ENCODE data around the gene CCDC33. TPM values are rescaled to one million over a fixed set of nuclear protein-coding genes. Genes with fewer than 3 reads are reported as not detected.

Gene CCDC33
- polyA plus RNA-seq, 12 donors = 0.17 to 0.36 (median 0.22) TPM; not detected in 9

DNA sequence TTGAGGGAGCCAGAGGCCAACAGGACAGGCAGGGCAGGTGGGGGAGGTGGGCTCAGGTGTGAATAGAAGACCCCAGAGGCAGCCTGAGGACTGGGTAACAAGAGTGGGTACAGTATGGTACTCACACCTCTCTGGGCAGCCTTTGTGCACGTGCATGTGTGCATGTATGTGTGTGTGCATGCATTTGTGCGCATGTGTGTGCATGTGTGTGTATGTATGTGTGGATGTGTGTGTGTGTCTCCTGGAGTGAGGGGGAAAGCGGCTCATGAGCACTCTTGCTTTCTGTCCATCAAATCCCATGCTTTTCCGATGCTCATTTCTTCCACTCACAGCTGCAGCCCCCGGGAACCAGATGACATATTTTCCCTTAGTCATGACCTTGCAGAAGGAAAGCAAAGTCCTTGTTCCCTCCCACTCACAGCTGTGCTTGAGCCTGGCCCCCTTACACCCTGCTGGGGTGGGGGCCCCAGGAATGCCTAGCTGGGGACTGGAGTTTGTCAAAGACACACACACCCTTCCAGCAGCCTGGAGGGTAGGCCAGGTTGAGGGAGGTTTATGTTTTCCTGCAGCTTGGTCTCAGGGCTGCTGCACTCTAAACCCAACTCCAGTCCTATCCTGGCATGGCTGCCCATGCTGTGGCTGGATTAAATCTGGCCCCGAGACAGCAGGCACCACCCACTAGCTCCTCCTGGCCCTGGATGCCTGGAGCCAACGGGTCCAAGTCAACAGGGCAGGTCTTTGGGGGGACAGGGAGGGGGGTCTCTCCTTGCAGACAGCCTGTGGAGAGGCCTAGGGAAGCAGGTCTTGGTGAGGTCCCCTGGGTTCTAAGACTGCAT is 22.5 kb downstream of the CCDC33 start:
- DNase-seq = peak; percentile 80

- no peak for DNase-seq
These were observed 23.1 kb downstream of the CCDC33 start for GRCh38 chr15:74259292-74259648.

GRCh38 chr15:74259821-74260607 is 23.9 kb downstream of the CCDC33 start:
- no peak for DNase-seq

- DNase-seq = no peak
These were observed 24.9 kb downstream of the CCDC33 start for GRCh38 chr15:74261041-74261440.

DNA sequence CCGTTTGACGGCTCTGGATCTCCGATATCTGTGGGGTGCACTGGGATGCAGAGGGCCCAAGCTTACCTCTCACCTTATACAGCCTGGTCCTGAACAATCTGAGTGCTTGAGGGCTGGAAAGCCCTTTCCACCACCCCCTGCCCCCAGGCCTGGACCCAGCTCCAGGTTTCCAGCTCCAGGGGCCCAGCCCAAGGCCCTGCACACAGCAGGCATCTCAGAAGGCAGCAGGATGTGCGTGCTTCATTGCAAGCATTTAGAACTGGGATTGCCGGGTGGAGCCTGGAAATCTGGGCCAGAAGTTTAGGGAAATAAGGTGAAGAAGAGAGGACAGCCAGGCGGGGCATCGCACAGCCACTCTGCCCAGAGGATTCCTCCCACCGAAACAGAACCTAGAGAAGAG is 25.6 kb downstream of the CCDC33 start:
- DNase-seq = no peak

GRCh38 chr15:74262151-74262550 is 26.0 kb downstream of the CCDC33 start:
- no peak for DNase-seq

DNA sequence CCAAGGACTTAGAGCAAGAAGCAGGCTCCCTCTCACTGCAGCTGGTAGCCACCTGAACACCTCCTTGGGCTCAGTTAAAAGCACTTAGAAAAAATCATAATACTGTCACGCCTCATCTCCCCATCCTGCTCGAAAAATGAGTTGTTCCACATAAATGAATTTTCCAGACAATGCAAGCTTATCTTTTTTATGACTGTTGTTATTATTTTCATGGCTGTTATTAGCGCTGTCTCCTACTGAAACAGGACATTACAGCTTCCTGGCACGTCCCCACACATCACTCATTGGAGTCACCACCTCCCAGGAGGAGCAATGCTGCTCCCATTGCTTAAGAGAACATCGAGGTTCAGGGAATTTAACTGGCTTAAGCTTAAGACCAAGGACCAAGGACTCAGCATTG is 26.5 kb downstream of the CCDC33 start:
- DNase-seq = no peak

DNA sequence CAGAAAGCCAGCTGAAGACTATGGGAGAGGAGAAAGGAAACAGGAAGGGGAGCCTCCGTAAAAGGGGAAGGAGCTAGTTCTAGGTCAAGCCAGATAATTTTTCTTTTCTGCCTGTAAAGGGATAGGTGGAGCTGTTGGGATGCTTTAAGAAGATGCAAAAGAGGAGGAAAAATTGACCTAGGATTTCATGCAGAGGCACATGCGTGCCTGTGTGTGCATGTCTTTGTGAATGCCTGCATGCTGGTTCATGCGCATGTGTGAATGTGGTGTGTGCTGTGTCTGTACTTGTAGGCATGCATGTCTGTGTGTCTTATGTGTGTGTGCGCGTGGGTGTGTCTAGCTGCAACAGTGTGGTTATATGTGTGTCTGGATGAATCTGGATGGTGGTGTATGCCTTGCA is 27.3 kb downstream of the CCDC33 start:
- no peak for DNase-seq

DNA sequence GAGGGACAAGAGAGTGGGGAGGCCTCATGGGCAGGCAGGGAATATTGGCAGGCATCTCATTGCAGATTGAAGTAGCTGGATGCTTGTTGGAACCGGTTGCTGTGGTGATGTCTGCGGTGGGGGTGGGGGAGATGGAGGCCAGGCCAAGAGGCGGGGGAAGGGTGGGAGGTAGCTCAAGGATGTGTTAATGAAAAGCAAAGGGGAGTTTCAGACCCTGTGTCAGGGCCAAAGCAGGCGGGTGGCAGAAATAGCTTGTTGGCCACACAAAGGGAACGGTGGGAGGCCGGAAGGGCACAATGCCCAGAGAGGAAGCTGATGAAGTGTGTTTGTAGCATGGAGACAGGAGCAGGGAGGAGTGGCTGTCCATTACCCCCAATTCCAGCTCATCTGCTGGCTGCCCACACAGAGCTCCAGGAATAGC is 28.0 kb downstream of the CCDC33 start:
- no peak for DNase-seq

GRCh38 chr15:74265046-74265639 is 29.0 kb downstream of the CCDC33 start:
- no peak for DNase-seq

GRCh38 chr15:74268020-74268419 is 31.9 kb downstream of the CCDC33 start:
- no peak for DNase-seq

GRCh38 chr15:74269362-74270035 is 33.4 kb downstream of the CCDC33 start:
- DNase-seq = no peak

GRCh38 chr15:74270155-74270554 is 34.0 kb downstream of the CCDC33 start:
- DNase-seq = no peak

- no peak for DNase-seq
These were observed 34.9 kb downstream of the CCDC33 start for GRCh38 chr15:74270854-74271520.

DNA sequence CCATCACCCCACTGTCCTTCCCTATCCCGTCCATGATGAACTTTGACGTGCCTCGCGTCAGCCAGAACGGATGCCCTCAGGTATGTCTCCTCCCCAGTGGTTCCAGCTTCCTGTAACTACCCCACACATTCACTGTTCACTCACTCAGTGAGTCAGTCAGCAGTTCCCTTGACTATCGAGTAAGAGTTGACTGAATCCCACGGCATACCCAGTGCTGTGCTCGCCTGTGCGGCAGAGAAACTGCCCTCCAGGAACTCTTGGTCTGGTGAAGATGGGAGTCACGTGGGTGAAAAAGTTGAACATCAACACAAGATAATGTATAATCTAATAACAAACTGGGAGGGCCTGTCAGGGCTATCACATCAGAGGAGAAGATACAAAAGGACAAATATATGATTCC is 36.7 kb downstream of the CCDC33 start:
- no peak for DNase-seq

DNA sequence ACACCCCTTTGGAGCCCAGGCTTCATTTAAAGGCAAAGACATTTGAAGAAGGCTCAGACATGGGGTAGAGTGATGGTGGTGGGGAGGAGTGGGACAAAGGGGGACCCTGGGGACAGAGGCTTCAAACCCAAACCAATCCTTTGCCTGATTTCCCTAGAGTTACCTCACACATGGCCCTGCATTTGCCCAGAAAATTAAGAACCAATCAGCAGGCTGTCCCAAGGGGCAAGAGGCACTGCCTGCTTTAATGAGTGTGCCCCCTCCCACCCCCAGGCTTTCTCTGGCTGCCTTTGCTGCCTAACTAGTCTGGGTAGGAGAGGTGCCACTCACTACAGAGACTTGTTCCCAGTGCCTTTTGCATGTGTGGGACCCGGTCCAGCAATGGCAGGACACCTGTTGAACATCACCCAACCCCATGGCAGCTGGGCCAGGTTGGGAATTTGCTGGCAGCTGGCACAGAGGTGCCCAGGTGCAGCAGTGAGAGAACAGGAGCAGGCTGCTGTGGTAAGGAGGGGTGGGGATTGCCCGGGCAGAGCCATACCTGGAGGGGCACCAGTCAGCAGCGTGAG is 38.4 kb downstream of the CCDC33 start:
- DNase-seq = no peak

- DNase-seq = no peak
These were observed 39.8 kb downstream of the CCDC33 start for GRCh38 chr15:74275957-74276356.

DNA sequence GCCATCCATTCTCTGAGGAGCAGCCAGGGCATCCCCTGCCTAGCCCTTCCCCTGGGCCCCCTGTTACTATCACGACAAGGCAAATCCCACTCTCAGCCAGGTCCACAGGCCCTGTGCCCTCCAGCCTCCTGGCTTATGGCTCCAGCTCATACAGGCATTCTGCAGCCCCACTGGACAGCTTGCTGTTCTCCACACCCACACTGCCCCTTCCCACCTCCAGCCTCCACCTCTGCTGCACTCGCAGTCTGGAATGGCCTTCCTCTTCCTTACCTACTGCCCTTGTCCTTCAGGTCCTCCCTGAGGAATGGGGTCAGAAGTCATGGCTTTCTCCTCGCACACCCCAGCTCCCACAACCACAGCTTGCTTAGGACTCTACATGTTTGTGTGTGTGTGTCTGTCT is 40.4 kb downstream of the CCDC33 start:
- DNase-seq = no peak

- no peak for DNase-seq
These were observed 41.2 kb downstream of the CCDC33 start for GRCh38 chr15:74277242-74277810.

DNA sequence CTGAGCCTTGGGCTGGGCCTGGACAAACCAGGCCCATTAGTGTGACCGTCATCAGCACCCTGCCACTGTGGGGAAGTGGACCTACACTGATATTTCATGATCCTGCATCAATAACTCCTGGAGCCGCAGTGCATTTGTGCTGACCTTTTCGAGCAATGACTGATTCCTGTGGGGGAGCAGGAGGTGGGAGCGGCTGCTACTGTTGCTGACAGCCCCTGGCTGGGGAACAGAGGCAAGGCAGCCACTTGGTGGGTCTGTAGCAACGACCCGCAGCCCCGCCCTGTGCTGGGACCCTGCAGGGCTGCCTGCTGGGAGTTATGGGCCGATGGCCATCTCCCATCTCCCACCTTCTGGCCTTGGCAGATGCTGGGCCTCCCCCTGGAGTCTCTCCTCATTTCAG is 42.1 kb downstream of the CCDC33 start:
- no peak for DNase-seq
